GM12878 (cell line): Measurements from ENCODE around the gene ZFHX2. TPM values are rescaled to one million over a fixed set of nuclear protein-coding genes. Genes with fewer than 3 reads are reported as not detected.

Experiments
- ATAC-seq: fragments of 200-7000 bp; cut with Tn5 transposase; 3 replicates; pipeline ENCODE4 v1.9.1; 2020; ENCODE audit warnings: mild to moderate bottlenecking, moderate library complexity
- BruUV-seq: library from RNA; stranded (reverse); fragments of 400-500 nt; replicated peaks from 2 replicates; lab custom pipeline; 2021; lab: Mats Ljungman, UMichigan
- CTCF ChIA-PET: fragments of 300-600 bp; sonication (Branson Sonifier 250); formaldehyde crosslinking; extraction: SDS; loops from one replicate; lab custom pipeline; 2021; ENCODE audit warnings: inconsistent platforms; lab: Yijun Ruan, JAX
- POLR2A ChIA-PET: fragments of 350-600 bp; formaldehyde crosslinking; extraction: SDS; loops from one replicate; lab custom pipeline; 2021; ENCODE audit warnings: inconsistent platforms; lab: Charles Lee
- RAD21 ChIA-PET: fragments of 300-600 bp; sonication (Branson Sonifier 250); formaldehyde crosslinking; loops from one replicate; lab custom pipeline; 2023; ENCODE audit warnings: antibody characterized with exemption; ENCODE audit not compliant: unreplicated experiment; lab: Charles Lee
- SMC1A ChIA-PET: fragments of 300-600 bp; sonication (Branson Sonifier 250); formaldehyde crosslinking; loops from one replicate; lab custom pipeline; 2023; ENCODE audit not compliant: unreplicated experiment, uncharacterized antibody; lab: Charles Lee
- DNase-seq: peaks from one replicate; pipeline ENCODE4 v3.0.0-alpha.2; 2011; ENCODE audit warnings: low read depth, low spot score
- FAIRE-seq: peaks from 3 replicates; lab custom pipeline; 2011; peaks lifted over from hg19 to GRCh38; lab: Jason Lieb, UNC
- H2AFZ ChIP-seq: 2 replicates; pipeline ENCODE4 v1.6.0; 2011; ENCODE audit warnings: low read depth, low read length, control low read depth; ENCODE audit not compliant: control insufficient read depth
- H3K27ac ChIP-seq: 2 replicates; pipeline ENCODE4 v1.5.1; 2011; ENCODE audit warnings: control low read depth; ENCODE audit not compliant: control insufficient read depth, insufficient read depth
- H3K27me3 ChIP-seq, 2 experiments: replicated peaks in 1 of 2; 2 replicates each; pipeline versions ENCODE4 v1.6.0 to v1.6.1; 2011; ENCODE audit warnings: low read length in 1 of 2; ENCODE audit not compliant: control insufficient read depth in 2 of 2, insufficient read depth in 2 of 2
- H3K36me3 ChIP-seq, 2 experiments: 2 replicates each; pipeline ENCODE4 v1.5.1; 2011; ENCODE audit warnings: low read length in 1 of 2; ENCODE audit not compliant: control insufficient read depth in 2 of 2, insufficient read depth in 2 of 2
- H3K4me1 ChIP-seq: 2 replicates; pipeline ENCODE4 v1.6.1; 2011; ENCODE audit warnings: mild to moderate bottlenecking, low read length, moderate library complexity, mixed read lengths; ENCODE audit not compliant: control insufficient read depth, insufficient read depth
- H3K4me2 ChIP-seq: 2 replicates; pipeline ENCODE4 v1.6.0; 2011; ENCODE audit warnings: control low read depth; ENCODE audit not compliant: control insufficient read depth, insufficient read depth
- H3K4me3 ChIP-seq: fragments of 200-600 bp; sonication (generic); 2 replicates; pipeline ENCODE4 v1.5.1; 2016
- H3K79me2 ChIP-seq: 2 replicates; pipeline ENCODE4 v1.6.0; 2011; ENCODE audit warnings: low read length; ENCODE audit not compliant: control insufficient read depth, insufficient read depth
- H3K9ac ChIP-seq: 2 replicates; pipeline ENCODE4 v1.8.0; 2011; ENCODE audit warnings: low read length, control low read depth, mixed read lengths; ENCODE audit not compliant: control insufficient read depth, insufficient read depth
- H3K9me3 ChIP-seq: replicated peaks from 3 replicates; pipeline ENCODE4 v1.5.1; 2011; ENCODE audit warnings: mild to moderate bottlenecking, low read length; ENCODE audit not compliant: control insufficient read depth, insufficient read depth
- H4K20me1 ChIP-seq: 2 replicates; pipeline ENCODE4 v1.6.0; 2011; ENCODE audit not compliant: control insufficient read depth, insufficient read depth
- EP300 ChIP-seq, 2 experiments: fragments of 150-350 bp in 1 of 2; IDR thresholded peaks; 2 replicates each; pipeline ENCODE4 v1.6.1; 2011 to 2012; ENCODE audit warnings: low read depth in 2 of 2, low read length in 2 of 2, borderline replicate concordance in 1 of 2, improper control_type of control experiment in 1 of 2, inconsistent platforms in 1 of 2; ENCODE audit not compliant: control insufficient read depth in 1 of 2
- IKZF1 ChIP-seq: fragments of 450-650 bp; conservative IDR thresholded peaks from 2 replicates; pipeline ENCODE4 v1.6.1; 2017; ENCODE audit warnings: antibody characterized with exemption, mild to moderate bottlenecking
- IKZF2 ChIP-seq, 2 experiments: fragments of 450-650 bp; IDR thresholded peaks; 2 replicates each; pipeline ENCODE4 v1.6.1; 2017; ENCODE audit warnings: mild to moderate bottlenecking in 2 of 2, moderate library complexity in 2 of 2
- MTA3 ChIP-seq: IDR thresholded peaks from 2 replicates; pipeline ENCODE4 v1.6.1; 2012; ENCODE audit warnings: low read length, inconsistent platforms, borderline replicate concordance
- MYC ChIP-seq: IDR thresholded peaks from 2 replicates; pipeline ENCODE4 v1.6.1; 2011; ENCODE audit warnings: mild to moderate bottlenecking, low read length, moderate library complexity, inconsistent platforms; ENCODE audit not compliant: insufficient read depth, insufficient replicate concordance, insufficient read length, severe bottlenecking
- NR2C2 ChIP-seq: IDR thresholded peaks from 2 replicates; pipeline ENCODE4 v1.6.1; 2011; ENCODE audit warnings: borderline replicate concordance, low read depth; ENCODE audit not compliant: control insufficient read depth, insufficient read length
- YBX1 ChIP-seq: fragments of 450-650 bp; IDR thresholded peaks from 2 replicates; pipeline ENCODE4 v1.6.1; 2016; ENCODE audit warnings: antibody characterized with exemption
- ZNF622 ChIP-seq: fragments of 450-650 bp; IDR thresholded peaks from 2 replicates; pipeline ENCODE4 v1.6.1; 2017; ENCODE audit warnings: mild to moderate bottlenecking, inconsistent platforms
- WGBS: methylation state at CpG from one replicate; pipeline ENCODE4 v1.1.6; 2016; ENCODE audit warnings: low lambda C conversion rate; ENCODE audit not compliant: insufficient replicate concordance, insufficient coverage; ENCODE audit errors: missing lambda C conversion rate; 5-methylcytosine and 5-hydroxymethylcytosine counted together
- in situ Hi-C: fragments of 300-500 bp; cut with MboI; formaldehyde crosslinking; loops from 9 replicates; pipeline ENCODE4 v1.14.3; 2018; ENCODE audit warnings: mixed read lengths
- intact Hi-C: fragments of 100-400 bp; cut with micrococcal nuclease; formaldehyde crosslinking; loops from one replicate; pipeline ENCODE4 v1.14.2; 2022; ENCODE audit not compliant: unreplicated experiment
- polyA plus RNA-seq, 11 experiments: library from polyadenylated mRNA; depleted of rRNA in 4 of 11; unstranded in 6 of 11; stranded (reverse) in 5 of 11; fragments of >200 nt; fragmentation: Nextera tagmentation in 4 of 11; fragmentation: Illumina TruSeq in 1 of 11; extraction: Ambion mirVana in 4 of 11; extraction: Trizol in 1 of 11; gene quantifications; 1 replicate in 1 of 11; 2 replicates in 10 of 11; pipeline versions ENCODE4 v1.2.1 to v1.2.3, GENCODE V29; 2011 to 2016; ENCODE audit warnings: inconsistent platforms in 2 of 11, missing spikeins in 2 of 11, low read depth in 1 of 11
- total RNA-seq, 4 experiments: library from RNA; depleted of rRNA in 3 of 4; stranded (reverse); fragments of >200 nt in 3 of 4; fragmentation: Illumina TruSeq in 1 of 4; extraction: Trizol in 1 of 4; gene quantifications; 2 replicates each; pipeline versions ENCODE4 v1.2.1 to v1.2.3, GENCODE V29; 2013 to 2021
- TF ChIP-seq, protein P1 (sequence below): IDR thresholded peaks from 2 replicates; pipeline ENCODE4 v1.6.1; 2011; ENCODE audit warnings: mild to moderate bottlenecking, low read depth, low read length, moderate library complexity; ENCODE audit not compliant: insufficient replicate concordance

Gene ZFHX2
- total and polyA plus RNA-seq, 10 of the 15 experiments (the other 5 are each of a cell fraction or from before 2014, with no cell fraction given), result 0.27 to 2.2 (median 0.55) TPM

DNA sequence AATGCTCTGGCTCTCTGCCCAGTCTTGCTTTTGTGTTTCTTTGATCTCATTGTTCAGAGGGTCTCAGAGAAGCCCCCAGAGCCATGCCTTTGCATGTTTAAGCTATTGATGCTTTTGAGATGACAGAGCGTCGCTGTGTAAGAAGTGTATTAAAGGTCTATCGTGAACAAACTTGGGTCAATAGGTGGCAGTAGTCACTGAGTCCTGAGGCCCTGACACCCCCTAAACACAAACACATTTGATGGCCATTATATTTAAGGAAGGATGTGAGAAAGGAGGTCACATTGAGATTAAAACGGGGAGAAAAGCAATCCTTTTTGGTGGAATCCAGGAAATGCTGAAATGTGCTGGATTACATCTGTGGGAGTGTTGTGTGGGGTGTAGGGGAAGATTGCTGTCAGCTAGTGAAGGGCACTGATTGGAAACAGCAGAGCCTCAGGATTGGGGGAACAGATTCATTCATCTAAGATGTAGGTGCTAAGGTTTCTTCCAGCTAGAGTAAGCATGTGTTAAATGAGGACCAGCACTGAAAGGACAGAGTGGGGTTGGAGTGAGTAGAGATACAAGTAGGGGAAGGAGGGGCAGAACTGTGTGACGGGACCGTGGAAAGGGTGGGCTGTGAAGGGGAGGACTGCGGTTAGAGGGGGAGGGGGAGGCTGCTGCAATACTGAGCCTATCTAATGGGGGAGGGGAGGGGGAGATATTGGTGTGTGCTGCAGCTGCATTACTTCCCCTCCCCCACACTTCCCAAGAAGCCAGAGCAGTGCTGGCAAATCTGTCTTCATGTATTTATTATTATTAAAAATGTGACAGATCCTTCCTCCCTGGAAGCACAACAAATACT lies 69.4 kb downstream of the ZFHX2 start:
- CTCF ChIA-PET, result interaction anchor here (1.2 to 14.1 kb wide), 3 partner anchors 13 to 155 kb away, joined by 4 to 436 read pairs (median 26); partner anchors contain the start of gene THTPA
- Histone ChIP-seq H3K79me2 (no peaks in the 10 kb centered on the region), H3K36me3 (peaks cover 0 to 15% of the 10 kb centered on the region in 2 experiments), H3K27me3 (no peaks in the 10 kb centered on the region), H3K4me3 (no peak overlapping the region), H3K4me2 (no peak overlapping the region), H2AFZ (no peak overlapping the region), H3K9me3 (no peaks in the 10 kb centered on the region), H3K27ac (no peak overlapping the region), H3K9ac (no peak overlapping the region), H4K20me1 (no peaks in the 10 kb centered on the region), H3K4me1 (no peaks in the 10 kb centered on the region)
- TF ChIP-seq NR2C2 (no peak), YBX1 (no peak), IKZF2 (IDR thresholded peaks at IDR 0.05) (no peak), IKZF1 (no peak), MYC (no peak), EP300 (IDR thresholded peaks at IDR 0.05; ENCODE audit: borderline replicate concordance in 1 of 2, control insufficient read depth in 1 of 2, low read depth in 2 of 2, low read length in 2 of 2) (no peak), MTA3 (no peak), ZNF622 (no peak)
- TF ChIP-seq, protein P1, sequence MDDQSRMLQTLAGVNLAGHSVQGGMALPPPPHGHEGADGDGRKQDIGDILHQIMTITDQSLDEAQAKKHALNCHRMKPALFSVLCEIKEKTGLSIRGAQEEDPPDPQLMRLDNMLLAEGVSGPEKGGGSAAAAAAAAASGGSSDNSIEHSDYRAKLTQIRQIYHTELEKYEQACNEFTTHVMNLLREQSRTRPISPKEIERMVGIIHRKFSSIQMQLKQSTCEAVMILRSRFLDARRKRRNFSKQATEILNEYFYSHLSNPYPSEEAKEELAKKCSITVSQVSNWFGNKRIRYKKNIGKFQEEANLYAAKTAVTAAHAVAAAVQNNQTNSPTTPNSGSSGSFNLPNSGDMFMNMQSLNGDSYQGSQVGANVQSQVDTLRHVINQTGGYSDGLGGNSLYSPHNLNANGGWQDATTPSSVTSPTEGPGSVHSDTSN, result no peak
- ATAC-seq (no peak), DNase-seq (no peak), FAIRE-seq (no peak)
- RAD21 ChIA-PET, result interaction anchor here (5.8 kb wide), 1 partner anchor 78 kb away, joined by 39 read pairs; no protein-coding TSS in a partner anchor
- in situ Hi-C loops (no loop called here), intact Hi-C loops (no loop called here)
- SMC1A ChIA-PET, result interaction anchor here (0.7 to 8.9 kb wide), 2 partner anchors 57 to 79 kb away, joined by 3 to 124 read pairs; no protein-coding TSS in a partner anchor
- POLR2A ChIA-PET, result no interaction called here
- BruUV-seq, result no TSS peak
- 72% methylated on average over 6 of the region's 7 CpGs for whole genome bisulfite sequencing
